ENCODE results near the gene CSTF3.

The CSTF3 gene

DNA sequence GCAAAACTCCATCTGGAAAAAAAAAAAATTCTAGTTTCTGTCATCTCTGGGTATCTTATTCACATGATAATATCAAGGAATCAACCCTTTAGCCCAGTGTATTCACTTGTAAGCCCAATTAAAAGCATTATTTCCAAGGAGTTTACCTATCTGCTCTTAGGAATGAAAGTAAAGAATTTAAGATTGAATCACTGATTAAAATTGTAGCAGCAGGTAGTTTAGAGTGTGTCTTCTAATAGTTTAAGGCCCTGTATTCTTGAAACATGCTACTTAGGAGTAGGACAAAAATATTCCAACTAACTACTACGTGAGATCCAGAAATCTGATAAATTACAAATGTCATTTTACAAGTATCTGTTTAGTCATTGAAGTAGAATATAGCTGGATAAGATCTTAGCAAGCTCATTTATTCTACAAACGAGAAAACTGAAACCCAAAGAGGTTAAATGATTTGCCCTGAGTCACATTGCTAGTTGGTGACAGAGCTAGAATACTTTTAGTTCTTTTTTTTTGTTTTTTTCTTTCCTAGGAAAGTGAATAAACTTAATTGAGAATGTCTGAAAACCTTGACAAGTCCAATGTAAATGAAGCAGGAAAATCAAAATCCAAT is 118.0 kb downstream of the CSTF3 start:
- Histone ChIP-seq H3K4me1 (ENCODE audit: control insufficient read depth, insufficient read depth, low read length) (peaks cover 8% of the 10 kb centered on the region; the same call in 1 of the 2 replicates), H3K4me3 (ENCODE audit: low read depth, low read length) (no peak overlapping the region)
- CTCF ChIA-PET = interaction anchor here (0.6 to 1.5 kb wide), 4 partner anchors 11 to 82 kb away, joined by 3 to 6 read pairs (median 4); no protein-coding TSS in a partner anchor

DNA sequence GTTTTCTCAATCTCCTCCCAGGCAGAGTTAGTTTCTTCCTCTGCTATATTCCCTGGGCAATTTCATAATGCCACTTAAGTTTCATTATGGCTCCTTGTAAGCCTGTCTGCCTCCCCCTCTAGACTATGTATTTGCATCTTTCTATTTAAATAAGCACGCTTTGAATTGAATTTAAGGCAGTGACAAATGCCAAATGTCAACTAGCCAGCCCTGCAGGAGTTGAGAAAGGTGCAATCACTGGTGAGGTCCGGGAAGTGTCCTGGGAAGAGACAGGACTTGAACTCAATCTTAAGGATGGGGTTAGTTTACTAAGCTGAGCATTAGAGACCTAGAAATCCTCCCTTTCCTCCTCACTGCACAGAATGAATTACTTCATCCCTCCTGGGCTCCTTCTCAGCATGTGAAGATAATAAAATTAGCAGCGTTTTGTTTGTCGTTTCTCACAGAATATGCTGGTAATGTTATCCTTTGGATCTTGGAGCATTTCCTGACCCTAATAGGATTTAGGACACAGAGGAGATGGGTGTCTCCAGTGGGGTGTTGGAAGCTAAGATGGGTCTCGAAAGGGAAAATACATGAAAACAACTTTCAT is 120.3 kb downstream of the CSTF3 start:
- peaks cover 8% of the 10 kb centered on the region; the same call in 1 of the 2 replicates for H3K4me1 ChIP-seq (ENCODE audit: control insufficient read depth, insufficient read depth, low read length)
- H3K27ac ChIP-seq (ENCODE audit: extremely low read depth, low read depth, low read length) = no peak overlapping the region; the same call in 1 of the 2 replicates
- ChIA-PET POLR2A (interaction anchor here (0.6 to 2.6 kb wide), 4 partner anchors 24 to 817 kb away, joined by 4 to 47 read pairs (median 5); partner anchors contain the start of gene DEPDC7), CTCF (no interaction called here)
- H3K9me3 ChIP-seq (ENCODE audit: control insufficient read depth, insufficient read depth, low read depth, low read length) = no peaks in the 10 kb centered on the region
- peak overlapping the region; percentile 96 for H3K4me3 ChIP-seq (ENCODE audit: low read depth, low read length)
- H3K36me3 ChIP-seq (ENCODE audit: control insufficient read depth in 2 of 2, insufficient read depth in 1 of 2, low read length in 2 of 2) = peaks cover 0 to 12% of the 10 kb centered on the region in 2 experiments; a peak in 2 of 3 replicates
- TF ChIP-seq GLI4 (tag by site-specific recombination; IDR thresholded peaks at IDR 0.05) (no peak), ZNF629 (tag by site-specific recombination; IDR thresholded peaks at IDR 0.05) (peak; percentile 23; the same call in 1 of the 2 replicates), ZNF121 (tag by site-specific recombination; IDR thresholded peaks at IDR 0.05) (no peak), ZNF2 (tag by site-specific recombination; IDR thresholded peaks at IDR 0.05) (no peak), ZBTB17 (tag by site-specific recombination; IDR thresholded peaks at IDR 0.05) (no peak), ZIC2 (tag by site-specific recombination; IDR thresholded peaks at IDR 0.05) (peak; percentile 54), WT1 (tag by site-specific recombination; IDR thresholded peaks at IDR 0.05) (peak; percentile 92), IKZF3 (tag by site-specific recombination; IDR thresholded peaks at IDR 0.05) (peak; percentile 86), GLIS1 (tag by site-specific recombination; IDR thresholded peaks at IDR 0.05) (peak; percentile 28; the same call in 1 of the 2 replicates)
- TF ChIP-seq, protein P1, sequence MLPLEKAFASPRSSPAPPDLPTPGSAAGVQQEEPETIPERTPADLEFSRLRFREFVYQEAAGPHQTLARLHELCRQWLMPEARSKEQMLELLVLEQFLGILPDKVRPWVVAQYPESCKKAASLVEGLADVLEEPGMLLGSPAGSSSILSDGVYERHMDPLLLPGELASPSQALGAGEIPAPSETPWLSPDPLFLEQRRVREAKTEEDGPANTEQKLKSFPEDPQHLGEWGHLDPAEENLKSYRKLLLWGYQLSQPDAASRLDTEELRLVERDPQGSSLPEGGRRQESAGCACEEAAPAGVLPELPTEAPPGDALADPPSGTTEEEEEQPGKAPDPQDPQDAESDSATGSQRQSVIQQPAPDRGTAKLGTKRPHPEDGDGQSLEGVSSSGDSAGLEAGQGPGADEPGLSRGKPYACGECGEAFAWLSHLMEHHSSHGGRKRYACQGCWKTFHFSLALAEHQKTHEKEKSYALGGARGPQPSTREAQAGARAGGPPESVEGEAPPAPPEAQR (tag by site-specific recombination; IDR thresholded peaks at IDR 0.05) = no peak
- TF ChIP-seq, protein P2, sequence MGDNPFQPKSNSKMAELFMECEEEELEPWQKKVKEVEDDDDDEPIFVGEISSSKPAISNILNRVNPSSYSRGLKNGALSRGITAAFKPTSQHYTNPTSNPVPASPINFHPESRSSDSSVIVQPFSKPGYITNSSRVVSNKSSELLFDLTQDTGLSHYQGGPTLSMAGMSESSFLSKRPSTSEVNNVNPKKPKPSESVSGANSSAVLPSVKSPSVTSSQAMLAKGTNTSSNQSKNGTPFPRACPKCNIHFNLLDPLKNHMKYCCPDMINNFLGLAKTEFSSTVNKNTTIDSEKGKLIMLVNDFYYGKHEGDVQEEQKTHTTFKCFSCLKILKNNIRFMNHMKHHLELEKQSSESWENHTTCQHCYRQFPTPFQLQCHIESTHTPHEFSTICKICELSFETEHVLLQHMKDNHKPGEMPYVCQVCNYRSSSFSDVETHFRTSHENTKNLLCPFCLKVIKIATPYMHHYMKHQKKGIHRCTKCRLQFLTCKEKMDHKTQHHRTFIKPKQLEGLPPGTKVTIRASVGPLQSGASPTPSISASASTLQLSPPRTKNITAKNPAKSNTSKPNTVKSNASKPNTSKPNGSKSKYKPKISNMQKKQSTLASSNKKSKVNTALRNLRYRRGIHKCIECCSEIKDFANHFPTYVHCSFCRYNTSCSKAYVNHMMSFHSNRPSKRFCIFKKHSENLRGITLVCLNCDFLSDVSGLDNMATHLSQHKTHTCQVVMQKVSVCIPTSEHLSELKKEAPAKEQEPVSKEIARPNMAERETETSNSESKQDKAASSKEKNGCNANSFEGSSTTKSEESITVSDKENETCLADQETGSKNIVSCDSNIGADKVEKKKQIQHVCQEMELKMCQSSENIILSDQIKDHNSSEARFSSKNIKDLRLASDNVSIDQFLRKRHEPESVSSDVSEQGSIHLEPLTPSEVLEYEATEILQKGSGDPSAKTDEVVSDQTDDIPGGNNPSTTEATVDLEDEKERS (tag by site-specific recombination; IDR thresholded peaks at IDR 0.05) = no peak

More for the DNA sequence above, 118.0 kb downstream of the CSTF3 start:
- Histone ChIP-seq H3K9me3 (ENCODE audit: control insufficient read depth, insufficient read depth, low read depth, low read length) (no peaks in the 10 kb centered on the region), H3K27ac (ENCODE audit: extremely low read depth, low read depth, low read length) (no peak overlapping the region), H3K36me3 (ENCODE audit: control insufficient read depth in 2 of 2, insufficient read depth in 1 of 2, low read length in 2 of 2) (peaks cover 0 to 19% of the 10 kb centered on the region in 2 experiments; a peak in 2 of 3 replicates)
- peak; percentile 37; the same call in 1 of the 2 replicates for TF ChIP-seq ZNF843 (tag by site-specific recombination; IDR thresholded peaks at IDR 0.05)
- TF ChIP-seq OSR2 (tag by site-specific recombination; IDR thresholded peaks at IDR 0.05) = peak; percentile 5; the same call in 1 of the 2 replicates
- peak; percentile 28; the same call in 1 of the 2 replicates for TF ChIP-seq WT1 (tag by site-specific recombination; IDR thresholded peaks at IDR 0.05)
- TF ChIP-seq, protein P3, sequence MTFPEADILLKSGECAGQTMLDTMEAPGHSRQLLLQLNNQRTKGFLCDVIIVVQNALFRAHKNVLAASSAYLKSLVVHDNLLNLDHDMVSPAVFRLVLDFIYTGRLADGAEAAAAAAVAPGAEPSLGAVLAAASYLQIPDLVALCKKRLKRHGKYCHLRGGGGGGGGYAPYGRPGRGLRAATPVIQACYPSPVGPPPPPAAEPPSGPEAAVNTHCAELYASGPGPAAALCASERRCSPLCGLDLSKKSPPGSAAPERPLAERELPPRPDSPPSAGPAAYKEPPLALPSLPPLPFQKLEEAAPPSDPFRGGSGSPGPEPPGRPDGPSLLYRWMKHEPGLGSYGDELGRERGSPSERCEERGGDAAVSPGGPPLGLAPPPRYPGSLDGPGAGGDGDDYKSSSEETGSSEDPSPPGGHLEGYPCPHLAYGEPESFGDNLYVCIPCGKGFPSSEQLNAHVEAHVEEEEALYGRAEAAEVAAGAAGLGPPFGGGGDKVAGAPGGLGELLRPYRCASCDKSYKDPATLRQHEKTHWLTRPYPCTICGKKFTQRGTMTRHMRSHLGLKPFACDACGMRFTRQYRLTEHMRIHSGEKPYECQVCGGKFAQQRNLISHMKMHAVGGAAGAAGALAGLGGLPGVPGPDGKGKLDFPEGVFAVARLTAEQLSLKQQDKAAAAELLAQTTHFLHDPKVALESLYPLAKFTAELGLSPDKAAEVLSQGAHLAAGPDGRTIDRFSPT (tag by site-specific recombination; IDR thresholded peaks at IDR 0.05) = peak; percentile 53; the same call in 1 of the 2 replicates
- TF ChIP-seq ZNF335 (tag by site-specific recombination; conservative IDR thresholded peaks at IDR 0.05) = no peak
- peak; percentile 59 for TF ChIP-seq ZNF629 (tag by site-specific recombination; IDR thresholded peaks at IDR 0.05)
- 0 out of 2 replicates have a peak, but pooled peaks have one; percentile 32 for TF ChIP-seq FEZF1 (tag by site-specific recombination; IDR thresholded peaks at IDR 0.05)
- no peak for TF ChIP-seq ZBTB1 (tag by site-specific recombination; IDR thresholded peaks at IDR 0.05)
- no peak for TF ChIP-seq GLIS2 (tag by site-specific recombination; IDR thresholded peaks at IDR 0.05)
- TF ChIP-seq, protein P4, sequence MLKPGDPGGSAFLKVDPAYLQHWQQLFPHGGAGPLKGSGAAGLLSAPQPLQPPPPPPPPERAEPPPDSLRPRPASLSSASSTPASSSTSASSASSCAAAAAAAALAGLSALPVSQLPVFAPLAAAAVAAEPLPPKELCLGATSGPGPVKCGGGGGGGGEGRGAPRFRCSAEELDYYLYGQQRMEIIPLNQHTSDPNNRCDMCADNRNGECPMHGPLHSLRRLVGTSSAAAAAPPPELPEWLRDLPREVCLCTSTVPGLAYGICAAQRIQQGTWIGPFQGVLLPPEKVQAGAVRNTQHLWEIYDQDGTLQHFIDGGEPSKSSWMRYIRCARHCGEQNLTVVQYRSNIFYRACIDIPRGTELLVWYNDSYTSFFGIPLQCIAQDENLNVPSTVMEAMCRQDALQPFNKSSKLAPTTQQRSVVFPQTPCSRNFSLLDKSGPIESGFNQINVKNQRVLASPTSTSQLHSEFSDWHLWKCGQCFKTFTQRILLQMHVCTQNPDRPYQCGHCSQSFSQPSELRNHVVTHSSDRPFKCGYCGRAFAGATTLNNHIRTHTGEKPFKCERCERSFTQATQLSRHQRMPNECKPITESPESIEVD (tag by site-specific recombination; IDR thresholded peaks at IDR 0.05) = peak; percentile 93
- TF ChIP-seq, protein P5, sequence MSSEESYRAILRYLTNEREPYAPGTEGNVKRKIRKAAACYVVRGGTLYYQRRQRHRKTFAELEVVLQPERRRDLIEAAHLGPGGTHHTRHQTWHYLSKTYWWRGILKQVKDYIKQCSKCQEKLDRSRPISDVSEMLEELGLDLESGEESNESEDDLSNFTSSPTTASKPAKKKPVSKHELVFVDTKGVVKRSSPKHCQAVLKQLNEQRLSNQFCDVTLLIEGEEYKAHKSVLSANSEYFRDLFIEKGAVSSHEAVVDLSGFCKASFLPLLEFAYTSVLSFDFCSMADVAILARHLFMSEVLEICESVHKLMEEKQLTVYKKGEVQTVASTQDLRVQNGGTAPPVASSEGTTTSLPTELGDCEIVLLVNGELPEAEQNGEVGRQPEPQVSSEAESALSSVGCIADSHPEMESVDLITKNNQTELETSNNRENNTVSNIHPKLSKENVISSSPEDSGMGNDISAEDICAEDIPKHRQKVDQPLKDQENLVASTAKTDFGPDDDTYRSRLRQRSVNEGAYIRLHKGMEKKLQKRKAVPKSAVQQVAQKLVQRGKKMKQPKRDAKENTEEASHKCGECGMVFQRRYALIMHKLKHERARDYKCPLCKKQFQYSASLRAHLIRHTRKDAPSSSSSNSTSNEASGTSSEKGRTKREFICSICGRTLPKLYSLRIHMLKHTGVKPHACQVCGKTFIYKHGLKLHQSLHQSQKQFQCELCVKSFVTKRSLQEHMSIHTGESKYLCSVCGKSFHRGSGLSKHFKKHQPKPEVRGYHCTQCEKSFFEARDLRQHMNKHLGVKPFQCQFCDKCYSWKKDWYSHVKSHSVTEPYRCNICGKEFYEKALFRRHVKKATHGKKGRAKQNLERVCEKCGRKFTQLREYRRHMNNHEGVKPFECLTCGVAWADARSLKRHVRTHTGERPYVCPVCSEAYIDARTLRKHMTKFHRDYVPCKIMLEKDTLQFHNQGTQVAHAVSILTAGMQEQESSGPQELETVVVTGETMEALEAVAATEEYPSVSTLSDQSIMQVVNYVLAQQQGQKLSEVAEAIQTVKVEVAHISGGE (tag by site-specific recombination; conservative IDR thresholded peaks at IDR 0.05; ENCODE audit: low read depth) = no peak
- peak; percentile 34; the same call in 1 of the 2 replicates for TF ChIP-seq ZNF366 (tag by site-specific recombination; conservative IDR thresholded peaks at IDR 0.05)
- POLR2A ChIA-PET = interaction anchor here (0.8 to 1.0 kb wide), 2 partner anchors 10 to 29 kb away, joined by 3 read pairs; no protein-coding TSS in a partner anchor
